NCI-H2029 treated with DMSO at 0.1 percent for 48 hours (cell line): ENCODE measurements around the gene CHSY3.
"Not testable (repeated sequence)": the region's sequence is repeated elsewhere in the genome, so short reads cannot be mapped to it uniquely, and the experiment has no call there.

Experiments
- DNase-seq: peaks from one replicate; lab custom pipeline; 2025; lab: John Stamatoyannopoulos, UW

The CHSY3 gene

DNA sequence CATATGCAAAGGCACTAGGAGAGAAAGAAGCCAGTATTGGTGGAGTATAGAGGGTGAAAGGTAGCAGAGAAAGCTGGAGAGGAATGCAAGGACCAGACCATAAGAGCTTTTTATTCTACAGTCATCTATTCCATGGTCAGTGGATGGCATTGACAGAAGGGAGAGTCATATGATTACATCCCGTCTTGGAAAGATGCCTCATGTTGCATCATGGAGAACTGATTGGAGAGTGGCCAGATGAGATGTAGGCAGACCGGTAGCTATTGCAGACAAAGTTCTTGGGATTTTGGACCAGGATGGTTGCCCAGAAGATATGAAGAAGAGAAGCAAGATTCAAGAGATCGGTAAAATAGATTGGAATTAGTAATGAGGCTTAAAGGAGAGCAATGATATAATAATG is 260.7 kb downstream of the CHSY3 start:
- no peak for DNase-seq

DNA sequence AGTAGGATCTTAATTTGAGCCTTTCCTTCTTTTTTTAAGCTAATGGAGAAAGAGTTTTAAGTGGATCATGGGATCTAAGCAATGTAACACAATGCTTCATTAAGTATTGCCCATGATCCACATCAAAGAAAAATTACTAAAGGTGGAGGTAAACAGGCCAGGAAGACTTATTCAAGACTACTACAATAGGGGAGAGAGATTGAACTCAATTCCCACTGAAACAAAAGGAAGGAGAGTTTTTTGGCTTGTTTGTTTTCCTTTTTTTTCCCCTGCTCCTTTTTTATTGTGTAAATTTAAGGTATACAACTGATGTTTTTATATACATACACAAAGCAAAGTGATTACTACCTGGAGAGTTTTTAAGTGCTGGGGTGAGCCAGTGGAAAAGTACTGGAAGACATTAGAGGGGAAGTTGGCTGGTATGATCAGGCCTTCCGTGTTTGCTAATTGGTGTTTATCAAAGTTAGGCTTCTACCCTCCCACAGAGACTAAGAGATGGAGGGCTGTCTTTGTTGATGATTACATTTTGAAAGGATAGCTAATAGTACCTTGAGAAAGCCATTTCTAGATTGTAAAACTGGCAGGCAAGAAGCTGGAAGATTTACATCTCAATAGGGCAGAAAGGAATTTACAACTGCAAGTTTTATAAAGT is 262.7 kb downstream of the CHSY3 start:
- DNase-seq, result no peak

DNA sequence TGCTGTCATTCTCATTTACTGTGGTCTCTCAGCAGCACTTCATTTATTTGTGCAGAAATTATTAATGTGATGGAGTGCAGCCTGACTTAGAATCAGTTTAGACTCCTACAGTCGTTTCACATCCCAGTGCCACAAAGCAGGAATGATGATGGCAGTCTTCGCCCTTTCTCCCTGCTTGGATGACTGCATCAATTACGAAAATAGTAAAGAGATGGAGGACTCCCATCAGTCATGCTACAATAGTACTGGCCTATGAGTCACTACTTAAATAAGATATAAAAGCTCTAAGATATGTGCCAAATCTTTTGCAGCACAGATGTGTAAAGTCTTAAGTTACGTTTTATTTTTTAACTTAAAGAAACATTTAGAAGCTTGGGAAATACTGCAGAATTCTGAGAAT is 263.9 kb downstream of the CHSY3 start:
- DNase-seq, result no peak

DNA sequence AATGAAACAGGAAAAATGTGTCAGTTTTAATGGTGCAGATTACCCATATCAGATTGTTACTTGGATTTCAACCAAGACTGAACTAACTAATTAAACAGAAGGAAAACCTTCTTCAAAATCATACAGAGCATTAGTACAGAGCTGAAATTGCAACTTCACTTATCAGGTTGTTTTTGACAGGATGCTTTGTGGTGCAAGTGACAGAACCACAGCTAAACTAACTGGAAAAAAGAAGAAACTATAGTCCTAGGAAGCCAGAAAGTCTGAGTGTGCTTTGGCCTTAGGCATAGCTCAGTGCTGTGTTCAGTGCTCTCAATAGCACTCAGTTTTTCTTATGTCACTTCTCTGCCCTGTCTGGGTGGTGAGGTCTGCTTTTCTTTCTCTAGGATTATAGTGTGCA is 267.4 kb downstream of the CHSY3 start:
- no peak for DNase-seq

DNA sequence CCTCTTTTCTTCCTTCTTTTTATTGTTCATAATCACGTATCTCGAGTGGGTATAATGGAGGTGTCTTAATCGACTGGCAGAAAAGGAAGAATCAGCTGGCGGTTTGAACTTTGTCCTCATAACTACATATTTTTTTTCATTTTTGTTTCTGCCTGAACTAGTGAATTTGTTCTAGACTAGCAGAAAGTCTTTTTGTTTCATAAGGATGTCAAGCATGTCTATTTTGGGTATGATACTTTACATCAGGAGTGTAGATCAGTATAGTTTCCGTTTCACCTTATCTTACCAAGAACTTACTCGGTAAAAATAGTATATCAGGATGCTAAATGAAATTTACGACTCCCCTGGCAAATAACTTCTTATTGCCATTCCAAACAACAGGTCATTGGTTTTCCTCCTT is 278.9 kb downstream of the CHSY3 start:
- no peak for DNase-seq

DNA sequence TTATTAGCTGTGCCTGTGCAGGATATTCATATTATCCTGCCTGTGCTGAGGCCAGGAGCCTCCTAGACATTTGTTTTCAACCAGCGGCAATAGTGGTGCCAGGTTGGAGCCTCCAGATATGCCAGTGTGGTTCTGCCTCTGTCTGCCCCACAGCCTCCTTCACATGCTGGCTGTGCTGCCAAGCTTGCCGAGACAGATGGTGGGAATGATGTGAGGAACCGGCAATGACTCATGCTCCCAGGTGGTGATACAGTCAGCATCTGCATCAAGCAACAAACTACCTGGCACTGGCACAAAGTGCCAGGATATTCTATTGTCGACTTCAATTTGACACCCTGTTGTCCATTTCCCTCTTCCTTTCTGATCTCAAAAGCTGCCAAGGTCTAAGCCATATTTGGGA is 285.7 kb downstream of the CHSY3 start:
- no peak for DNase-seq

DNA sequence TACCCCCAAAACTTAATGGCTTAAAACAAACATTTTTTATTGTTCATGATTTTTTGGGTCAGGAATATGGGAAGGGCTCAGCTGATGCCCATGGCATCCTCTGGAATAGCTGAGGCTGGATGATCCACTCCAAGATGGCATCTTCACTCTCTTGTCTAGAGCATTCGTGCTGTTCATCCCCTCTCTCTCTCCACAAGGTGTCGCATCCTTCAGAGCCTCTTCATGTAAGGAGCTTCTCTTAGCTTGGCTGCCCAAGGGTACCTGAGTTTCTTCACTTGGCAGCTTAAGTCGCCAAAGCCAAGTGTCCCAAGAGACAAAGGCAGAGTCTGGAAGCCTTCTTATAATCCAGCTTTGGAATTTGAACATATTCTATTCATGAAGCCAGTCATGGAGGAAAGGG is 294.7 kb downstream of the CHSY3 start:
- DNase-seq, result no peak

DNA sequence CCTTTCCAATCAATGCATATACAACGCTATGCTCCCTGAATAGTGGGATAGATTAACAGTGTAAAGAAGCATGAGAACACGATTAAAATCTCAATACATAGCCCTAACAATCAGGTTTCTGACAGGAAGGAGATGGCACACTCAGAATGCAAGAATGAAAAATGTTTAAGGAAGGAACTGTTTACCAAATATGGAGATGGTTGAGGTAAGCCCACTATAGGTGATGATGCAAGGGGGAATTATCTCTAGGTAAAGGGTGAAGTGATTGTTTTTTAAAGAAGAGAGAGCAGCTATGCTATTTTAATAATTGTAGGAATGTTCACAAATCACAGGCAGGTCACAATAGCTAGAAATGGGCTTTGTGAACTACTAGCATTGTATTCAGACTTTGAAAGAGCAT is 302.4 kb downstream of the CHSY3 start:
- DNase-seq, result no peak

DNA sequence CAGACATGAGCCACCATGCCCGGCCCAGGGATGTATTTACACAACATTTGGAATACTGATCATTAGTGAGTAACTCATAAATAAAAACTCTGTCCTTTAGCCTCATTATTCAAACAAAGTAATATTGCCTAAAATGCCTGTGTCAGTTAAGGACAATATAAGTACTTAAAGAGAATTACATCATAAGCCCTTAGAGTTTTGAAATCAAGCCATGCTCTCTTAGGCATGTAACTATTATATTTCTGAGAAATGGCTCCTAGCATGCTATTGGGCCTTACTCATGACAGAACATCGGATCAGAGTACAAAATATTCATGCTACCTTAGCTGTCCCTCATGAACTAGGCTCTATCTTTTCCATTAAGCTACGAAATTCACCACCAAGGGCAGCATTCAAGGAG is 309.3 kb downstream of the CHSY3 start:
- DNase-seq, result no peak

DNA sequence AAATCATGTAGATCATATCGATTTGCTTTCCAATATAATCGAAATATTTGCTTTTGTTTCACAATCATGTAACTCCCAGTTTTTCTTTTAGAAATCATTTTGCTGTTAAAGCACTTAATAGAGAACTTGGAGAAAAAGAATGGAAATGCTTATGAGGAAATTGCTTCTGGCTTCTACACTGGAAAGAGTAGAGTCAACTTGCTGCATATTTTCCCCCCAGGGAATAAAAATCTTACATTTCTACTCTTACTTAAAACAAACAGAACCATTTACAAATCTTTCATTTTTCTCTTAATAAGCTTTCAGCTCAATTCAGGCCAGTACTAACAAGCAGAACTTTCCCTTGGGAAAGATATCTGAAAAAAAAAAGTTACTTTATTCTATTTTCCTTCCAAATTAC is 312.0 kb downstream of the CHSY3 start:
- no peak for DNase-seq

DNA sequence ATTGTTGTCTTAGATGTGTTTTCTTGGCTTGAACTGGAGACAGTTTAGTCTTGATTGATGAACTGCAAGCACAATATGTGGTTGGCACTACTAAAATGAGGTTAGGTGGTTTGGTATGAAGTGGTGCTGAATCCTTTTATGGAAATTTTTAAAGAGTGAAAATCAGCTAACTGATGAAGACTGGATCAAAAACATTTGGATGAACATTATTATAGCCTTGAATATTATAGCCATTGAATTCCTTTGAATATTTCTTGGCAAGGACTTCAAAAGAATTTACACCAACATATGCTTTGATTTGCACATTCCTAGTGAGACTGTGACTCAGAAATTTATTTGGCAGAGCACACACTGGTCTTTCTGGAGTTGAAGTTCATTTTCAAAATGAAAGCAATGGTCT is 318.3 kb downstream of the CHSY3 start:
- DNase-seq, result no peak

DNA sequence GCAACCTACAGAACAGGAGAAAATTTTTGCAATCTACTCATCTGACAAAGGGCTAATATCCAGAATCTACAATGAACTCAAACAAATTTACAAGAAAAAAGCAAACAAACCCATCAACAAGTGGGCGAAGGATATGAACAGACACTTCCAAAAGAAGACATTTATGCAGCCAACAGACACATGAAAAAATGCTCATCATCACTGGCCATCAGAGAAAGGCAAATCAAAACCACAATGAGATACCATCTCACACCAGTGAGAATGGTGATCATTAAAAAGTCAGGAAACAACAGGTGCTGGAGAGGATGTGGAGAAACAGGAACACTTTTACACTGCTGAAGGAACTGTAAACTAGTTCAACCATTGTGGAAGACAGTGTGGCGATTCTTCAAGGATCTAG is 322.3 kb downstream of the CHSY3 start:
- not testable (repeated sequence) for DNase-seq

DNA sequence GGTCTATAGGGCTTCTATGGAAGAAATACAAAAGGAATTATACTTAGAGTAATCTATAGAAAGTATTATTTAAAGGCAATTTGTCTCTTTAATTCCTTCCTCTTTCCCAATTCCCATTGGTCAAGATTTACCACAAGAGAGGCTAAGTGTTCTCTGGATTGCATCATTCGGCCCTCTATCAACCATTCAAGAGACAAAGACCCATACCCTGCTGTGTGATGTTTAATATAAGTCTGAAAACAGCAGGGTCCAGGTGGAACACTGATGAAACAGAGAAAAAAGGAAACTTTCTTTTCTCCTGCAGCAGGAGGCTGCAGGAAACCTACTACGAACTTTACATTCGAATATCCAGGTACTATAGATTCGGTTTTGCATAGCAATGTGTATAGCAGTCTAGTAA is 323.4 kb downstream of the CHSY3 start:
- no peak for DNase-seq

DNA sequence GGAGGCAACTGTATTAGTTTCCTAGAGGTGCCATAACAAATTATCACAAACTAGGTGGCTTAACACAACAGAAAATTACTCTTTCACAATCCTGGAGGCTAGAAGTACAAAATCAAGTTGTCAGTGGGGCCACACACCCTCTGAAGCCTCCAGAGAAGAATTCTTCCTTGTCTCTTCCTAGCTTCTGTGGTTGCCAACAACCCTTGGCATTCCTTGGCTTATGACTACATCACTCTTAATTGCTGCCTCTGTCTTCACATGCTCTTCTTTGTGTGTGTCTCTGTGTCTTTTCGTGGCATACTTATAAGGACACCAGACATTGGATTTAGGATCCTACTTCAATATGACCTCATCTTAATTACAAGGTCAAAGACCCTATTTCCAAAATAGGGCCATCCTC is 327.5 kb downstream of the CHSY3 start:
- DNase-seq, result no peak

DNA sequence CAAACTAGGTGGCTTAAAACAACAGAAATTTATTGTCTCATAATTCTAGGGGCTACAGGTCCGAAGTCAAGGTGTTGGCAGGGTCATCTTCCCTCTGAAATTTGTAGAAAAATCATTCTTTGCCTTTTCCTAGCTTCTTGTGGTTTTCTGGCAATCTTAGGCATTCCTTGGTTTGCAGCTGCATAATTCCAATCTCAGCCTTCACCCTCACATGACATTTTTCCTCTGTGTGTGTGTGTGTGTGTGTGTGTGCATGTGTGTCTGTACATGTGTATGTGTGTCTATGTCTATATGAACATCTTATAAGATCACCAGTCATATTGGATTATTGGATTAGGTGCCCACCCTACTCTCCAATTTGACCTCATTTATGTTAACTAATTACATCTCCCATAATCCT is 330.6 kb downstream of the CHSY3 start:
- DNase-seq, result no peak
